Caco-2 (cell line): ENCODE data around the gene GCH1. TPM values are rescaled to one million over a fixed set of nuclear protein-coding genes. Genes with fewer than 3 reads are reported as not detected.

ENCODE experiments used
- BruUV-seq: library from RNA; stranded (reverse); fragments of 400-500 nt; replicated peaks from 2 replicates; lab custom pipeline; 2021; lab: Mats Ljungman, UMichigan
- CTCF ChIA-PET: fragments of 300-600 bp; sonication (Branson Sonifier 250); formaldehyde crosslinking; loops from one replicate; lab custom pipeline; 2022; ENCODE audit warnings: antibody characterized with exemption; lab: Charles Lee
- POLR2A ChIA-PET: fragments of 300-600 bp; sonication (Branson Sonifier 250); formaldehyde crosslinking; loops from one replicate; lab custom pipeline; 2022; ENCODE audit warnings: antibody characterized with exemption; lab: Charles Lee
- DNase-seq, 2 experiments: peaks; one replicate each; pipeline versions ENCODE4 v3.0.0 to v3.0.0-alpha.2; 2020 to 2022
- H3K27me3 ChIP-seq: replicated peaks from 2 replicates; pipeline ENCODE4 v1.6.0; 2011; ENCODE audit warnings: low read length; ENCODE audit not compliant: control insufficient read depth, insufficient read depth
- H3K36me3 ChIP-seq: 2 replicates; pipeline ENCODE4 v1.5.1; 2011; ENCODE audit warnings: low read length; ENCODE audit not compliant: control insufficient read depth, insufficient read depth
- H3K4me1 ChIP-seq: fragments of 250-450 bp; sonication (Bioruptor Pico); 2 replicates; pipeline ENCODE4 v1.5.1; 2020; ENCODE audit warnings: mild to moderate bottlenecking
- H3K4me3 ChIP-seq: 2 replicates; pipeline ENCODE4 v1.5.1; 2011; ENCODE audit warnings: low read depth, mild to moderate bottlenecking, control low read depth, low read length
- H3K9me3 ChIP-seq: fragments of 250-450 bp; sonication (Bioruptor Pico); 2 replicates; pipeline ENCODE4 v1.5.1; 2020; ENCODE audit warnings: mild to moderate bottlenecking, moderate library complexity
- H3K27ac Mint-ChIP-seq: one replicate; pipeline ENCODE4 v1.8.0; 2022; ENCODE audit warnings: mixed read lengths; ENCODE audit not compliant: unreplicated experiment
- H3K27me3 Mint-ChIP-seq: one replicate; pipeline ENCODE4 v1.8.0; 2022; ENCODE audit warnings: mixed read lengths; ENCODE audit not compliant: insufficient read depth, unreplicated experiment
- H3K36me3 Mint-ChIP-seq: one replicate; pipeline ENCODE4 v1.8.0; 2022; ENCODE audit warnings: mild to moderate bottlenecking, mixed read lengths; ENCODE audit not compliant: insufficient read depth, unreplicated experiment
- H3K4me1 Mint-ChIP-seq: one replicate; pipeline ENCODE4 v1.8.0; 2022; ENCODE audit warnings: low read depth, mixed read lengths; ENCODE audit not compliant: unreplicated experiment
- H3K4me3 Mint-ChIP-seq: one replicate; pipeline ENCODE4 v1.8.0; 2022; ENCODE audit warnings: mild to moderate bottlenecking, moderate library complexity, mixed read lengths; ENCODE audit not compliant: unreplicated experiment
- H3K9me3 Mint-ChIP-seq: one replicate; pipeline ENCODE4 v1.8.0; 2022; ENCODE audit warnings: mixed read lengths; ENCODE audit not compliant: unreplicated experiment
- CTCF ChIP-seq, 2 experiments: fragments of 200-600 bp in 1 of 2; IDR thresholded peaks; 1 replicate in 1 of 2; 2 replicates in 1 of 2; pipeline versions ENCODE4 v1.5.1 to v1.8.0; 2011 to 2022; ENCODE audit warnings: antibody characterized with exemption in 1 of 2, control low read depth in 1 of 2, inconsistent platforms in 1 of 2, low read depth in 1 of 2, low read length in 1 of 2, mild to moderate bottlenecking in 1 of 2, moderate library complexity in 1 of 2; ENCODE audit not compliant: insufficient read depth in 1 of 2, severe bottlenecking in 1 of 2, unreplicated experiment in 1 of 2
- intact Hi-C: fragments of 100-400 bp; cut with micrococcal nuclease; formaldehyde crosslinking; loops from one replicate; pipeline ENCODE4 v1.10.0; 2022; ENCODE audit not compliant: unreplicated experiment
- total RNA-seq: library from RNA; stranded (reverse); gene quantifications from 2 replicates; pipeline ENCODE4 v1.2.3, GENCODE V29; 2022

Gene GCH1
- total RNA-seq, 1 experiment from 2014 or later: 17.9 TPM

GRCh38 chr14:54891471-54892245 lies 11.0 kb downstream of the GCH1 start:
- H3K36me3 ChIP-seq: no peaks in the 10 kb centered on the region
- H3K9me3 Mint-ChIP-seq: no peaks in the 10 kb centered on the region
- no peak overlapping the region for H3K4me3 ChIP-seq
- ChIA-PET POLR2A (no interaction called here), CTCF (no interaction called here)
- peaks cover 20% of the 10 kb centered on the region for H3K4me1 Mint-ChIP-seq
- no peaks in the 10 kb centered on the region for H3K9me3 ChIP-seq
- no peaks in the 10 kb centered on the region for H3K4me1 ChIP-seq
- intact Hi-C loops: loop anchor here (2.0 kb wide), 1 partner anchor 85 kb away; no protein-coding TSS in a partner anchor
- no peak for TF ChIP-seq CTCF (IDR thresholded peaks at IDR 0.05; ENCODE audit: insufficient read depth in 1 of 2, low read depth in 1 of 2, low read length in 1 of 2, severe bottlenecking in 1 of 2, unreplicated experiment in 1 of 2)
- H3K4me3 Mint-ChIP-seq: no peak overlapping the region
- no peaks in the 10 kb centered on the region for H3K27me3 Mint-ChIP-seq
- no peaks in the 10 kb centered on the region for H3K27me3 ChIP-seq
- no peak overlapping the region for H3K27ac Mint-ChIP-seq
- no TSS peak for BruUV-seq
- H3K36me3 Mint-ChIP-seq: no peaks in the 10 kb centered on the region
- DNase-seq: no peak

DNA sequence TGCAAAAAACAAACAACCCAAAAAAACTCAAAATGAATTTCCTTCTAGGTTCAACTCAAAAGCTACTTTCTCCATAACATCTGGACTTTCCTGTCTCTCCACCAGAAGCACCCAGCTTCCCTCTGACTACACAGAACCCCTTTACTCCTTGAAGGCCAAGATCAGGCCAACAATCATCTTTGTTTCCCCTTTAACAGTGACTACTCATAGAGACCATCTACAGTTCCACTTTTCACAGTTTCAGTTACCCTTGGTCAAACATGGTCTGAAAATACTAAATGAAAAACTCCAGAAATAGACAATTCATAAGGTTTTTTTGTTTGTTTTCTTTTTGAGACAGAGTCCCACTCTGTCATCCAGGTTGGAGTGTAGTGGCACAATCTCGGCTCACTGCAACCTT lies 11.8 kb downstream of the GCH1 start:
- Mint-ChIP-seq H3K9me3 (no peaks in the 10 kb centered on the region), H3K27ac (no peak overlapping the region), H3K36me3 (no peaks in the 10 kb centered on the region), H3K27me3 (no peaks in the 10 kb centered on the region), H3K4me1 (peaks cover 12% of the 10 kb centered on the region), H3K4me3 (no peak overlapping the region)
- POLR2A ChIA-PET: interaction anchor here (0.6 kb wide), 1 partner anchor 136 kb away, joined by 3 read pairs; the partner anchor contains the start of genes SOCS4 and WDHD1
- Histone ChIP-seq H3K4me3 (no peak overlapping the region), H3K9me3 (no peaks in the 10 kb centered on the region), H3K36me3 (no peaks in the 10 kb centered on the region), H3K27me3 (no peaks in the 10 kb centered on the region), H3K4me1 (no peaks in the 10 kb centered on the region)
- CTCF ChIA-PET: no interaction called here
- TF ChIP-seq CTCF (IDR thresholded peaks at IDR 0.05; ENCODE audit: insufficient read depth in 1 of 2, low read depth in 1 of 2, low read length in 1 of 2, severe bottlenecking in 1 of 2, unreplicated experiment in 1 of 2): no peak
- intact Hi-C loops: no loop called here
- DNase-seq: no peak
- no TSS peak for BruUV-seq

DNA sequence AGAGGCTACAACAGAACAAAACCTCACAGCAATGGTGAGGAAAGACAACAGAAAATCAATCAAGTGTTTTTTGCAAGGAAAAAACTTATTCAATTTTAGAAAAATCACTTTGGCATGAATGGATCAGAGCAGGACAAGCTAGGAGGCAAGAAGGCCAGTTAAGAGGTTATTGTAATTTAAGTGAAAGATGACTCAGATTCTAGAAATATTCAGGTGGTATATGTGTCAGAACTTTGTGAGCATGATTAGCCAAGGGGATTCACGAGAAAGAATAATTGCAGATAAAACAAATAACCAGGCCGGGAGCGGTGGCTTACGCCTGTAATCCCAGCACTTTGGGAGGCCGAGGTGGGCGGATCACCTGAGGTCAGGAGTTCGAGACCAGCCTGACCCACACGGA lies 12.7 kb downstream of the GCH1 start:
- no peak overlapping the region for H3K27ac Mint-ChIP-seq
- intact Hi-C loops: no loop called here
- TF ChIP-seq CTCF (IDR thresholded peaks at IDR 0.05; ENCODE audit: insufficient read depth in 1 of 2, low read depth in 1 of 2, low read length in 1 of 2, severe bottlenecking in 1 of 2, unreplicated experiment in 1 of 2): no peak
- no peaks in the 10 kb centered on the region for H3K27me3 Mint-ChIP-seq
- Histone ChIP-seq H3K36me3 (no peaks in the 10 kb centered on the region), H3K4me1 (no peaks in the 10 kb centered on the region), H3K27me3 (no peaks in the 10 kb centered on the region), H3K4me3 (no peak overlapping the region), H3K9me3 (no peaks in the 10 kb centered on the region)
- H3K36me3 Mint-ChIP-seq: no peaks in the 10 kb centered on the region
- H3K4me3 Mint-ChIP-seq: no peak overlapping the region
- ChIA-PET POLR2A (no interaction called here), CTCF (no interaction called here)
- BruUV-seq: no TSS peak
- H3K9me3 Mint-ChIP-seq: no peaks in the 10 kb centered on the region
- DNase-seq: no peak
- peaks cover 8% of the 10 kb centered on the region for H3K4me1 Mint-ChIP-seq
